Fibroblast of gingiva (primary cell): Measurements from ENCODE around the gene NEDD4L.

Experiments
- DNase-seq: peaks from one replicate; pipeline ENCODE4 v3.0.0-alpha.2; 2011; ENCODE audit warnings: low read depth

Gene NEDD4L

GRCh38 chr18:58290116-58290695 is 246.2 kb downstream of the NEDD4L start:
- no peak for DNase-seq

GRCh38 chr18:58291131-58291530 is 247.1 kb downstream of the NEDD4L start:
- DNase-seq = no peak

DNA sequence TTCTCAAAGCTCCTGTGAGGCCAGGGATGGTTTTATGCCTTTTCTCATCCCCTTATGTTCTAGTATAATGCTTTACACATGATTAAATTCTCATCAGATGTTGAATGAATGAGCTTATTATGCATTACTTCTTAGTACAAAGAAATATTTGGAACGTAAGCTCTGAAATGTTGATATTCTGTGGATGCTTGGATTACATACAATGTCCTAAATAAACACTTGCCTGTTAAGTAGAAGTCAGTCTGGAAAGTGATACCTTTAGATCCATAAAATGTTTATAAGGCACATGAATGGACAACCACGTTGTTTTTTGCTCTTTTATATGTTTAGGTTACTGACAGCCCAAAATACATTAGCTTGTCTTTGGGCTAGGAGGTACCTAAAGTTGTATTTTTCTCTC is 248.6 kb downstream of the NEDD4L start:
- DNase-seq = no peak

- DNase-seq = no peak
Measured at GRCh38 chr18:58297198-58297597, 253.2 kb downstream of the NEDD4L start.

DNA sequence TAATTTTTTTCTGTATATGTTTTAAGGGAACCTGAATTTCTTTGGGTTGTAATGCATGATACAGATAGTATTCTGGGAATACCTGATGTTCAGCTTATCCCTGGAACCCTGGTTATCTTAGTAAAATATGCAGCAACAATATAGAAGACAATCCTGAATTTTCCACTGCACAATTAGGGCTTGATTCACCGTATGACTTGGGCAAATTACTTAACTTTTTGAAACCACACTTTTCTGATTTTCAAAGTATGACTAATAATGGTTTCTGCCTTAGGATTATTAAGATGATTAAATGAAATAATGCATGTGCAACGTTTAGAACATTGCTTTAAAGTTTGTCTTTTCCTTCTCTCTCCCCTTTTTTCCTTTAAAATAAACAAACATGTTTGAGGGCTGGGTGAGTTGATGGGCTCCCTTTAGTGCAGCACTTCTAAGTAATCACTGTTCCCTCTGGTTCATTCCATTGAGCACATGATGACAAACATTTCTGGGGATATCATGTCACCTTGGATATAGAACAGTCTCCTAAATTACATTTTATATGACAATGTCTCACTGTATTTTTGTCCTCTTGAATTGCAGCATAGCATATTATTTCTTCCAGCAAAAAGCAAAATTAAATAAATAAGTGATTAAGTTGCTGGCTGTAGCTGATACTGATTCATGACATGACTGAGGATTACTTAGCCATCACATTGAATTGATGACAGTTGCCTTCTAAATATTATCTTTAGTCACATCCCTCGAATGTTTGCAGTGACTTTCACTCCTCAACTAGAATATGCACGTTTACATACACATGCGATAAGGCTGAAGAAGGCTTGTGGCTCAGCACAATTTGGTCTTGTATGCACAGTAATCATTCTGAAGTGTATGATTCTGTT is 254.5 kb downstream of the NEDD4L start:
- DNase-seq = no peak

DNA sequence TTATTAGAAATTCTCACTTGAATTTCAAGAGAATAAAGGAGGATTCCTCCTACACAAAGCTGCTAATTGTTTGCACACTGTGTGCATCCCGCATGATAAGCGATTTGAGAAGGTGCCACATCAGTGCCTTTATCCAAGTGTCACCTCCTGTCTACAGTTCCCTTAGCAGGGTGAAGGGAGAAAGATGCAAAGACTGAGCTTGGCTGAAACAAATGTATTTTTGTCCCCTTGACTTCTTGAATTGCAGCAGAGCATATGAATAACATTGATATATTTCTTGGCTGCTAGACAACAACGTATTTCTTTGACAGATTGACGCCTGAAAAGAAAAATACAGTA is 255.1 kb downstream of the NEDD4L start:
- DNase-seq = no peak

GRCh38 chr18:58299936-58300335 is 255.9 kb downstream of the NEDD4L start:
- no peak for DNase-seq

- DNase-seq = no peak
Measured at GRCh38 chr18:58300867-58301266, 256.8 kb downstream of the NEDD4L start.

- DNase-seq = no peak
Measured at GRCh38 chr18:58302811-58303210, 258.8 kb downstream of the NEDD4L start.

DNA sequence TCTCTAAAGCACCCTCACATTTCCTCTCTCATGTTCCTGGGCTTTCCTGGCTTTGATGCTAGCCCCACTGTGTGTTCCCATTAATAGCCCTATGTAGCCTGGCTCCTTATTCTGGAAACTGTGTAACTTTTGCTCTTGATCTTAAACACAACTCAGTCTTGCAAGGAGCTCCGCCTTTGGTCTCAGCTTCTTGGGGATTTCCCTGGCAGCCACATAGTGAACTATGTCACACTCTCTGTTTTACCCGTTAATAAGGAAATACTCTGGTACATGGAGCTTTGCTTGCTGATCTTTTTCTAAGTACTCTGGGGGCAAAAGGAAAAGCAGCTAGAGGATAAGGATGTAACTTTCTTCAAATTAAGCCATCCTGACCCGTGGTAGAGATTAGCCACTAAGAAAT is 259.3 kb downstream of the NEDD4L start:
- no peak for DNase-seq

DNA sequence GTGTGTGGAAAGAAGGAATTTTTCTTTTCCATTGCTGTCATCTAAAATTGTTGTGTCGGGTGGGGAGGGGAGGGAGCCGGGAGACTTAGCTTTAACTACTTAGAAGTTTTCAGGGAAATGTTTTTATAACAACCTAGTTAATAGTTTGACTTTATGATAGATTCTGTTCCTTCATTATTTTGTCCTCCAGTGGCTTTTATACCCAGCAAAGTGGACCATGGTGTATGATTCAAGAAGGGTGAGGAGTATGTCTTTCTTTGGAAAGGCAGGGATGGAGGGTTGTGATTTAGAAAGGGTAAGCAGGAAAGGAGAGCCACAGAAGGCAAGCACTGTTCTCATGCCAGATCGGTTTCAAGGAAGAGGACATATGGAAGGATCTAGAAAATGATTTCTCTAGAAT is 261.8 kb downstream of the NEDD4L start:
- DNase-seq = no peak

DNA sequence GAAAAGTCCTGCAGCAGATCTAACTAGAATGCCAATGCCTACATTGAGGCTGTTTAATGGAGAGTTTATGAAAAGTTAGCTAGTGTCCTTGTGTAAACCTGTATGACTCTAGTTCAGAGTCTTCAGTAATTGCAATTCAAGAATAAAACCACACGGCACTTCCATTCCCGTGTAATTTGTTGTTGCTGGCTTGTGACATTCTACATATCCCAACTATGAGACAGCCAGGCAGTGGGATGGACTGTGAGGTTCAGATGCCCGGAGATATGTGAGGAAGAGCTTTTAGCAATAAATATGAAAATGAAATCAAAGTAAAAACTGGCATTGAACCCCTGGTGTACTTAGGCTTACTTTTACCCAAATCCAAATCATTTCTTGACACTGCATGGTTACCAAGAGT is 263.4 kb downstream of the NEDD4L start:
- peak; percentile 23 for DNase-seq

DNA sequence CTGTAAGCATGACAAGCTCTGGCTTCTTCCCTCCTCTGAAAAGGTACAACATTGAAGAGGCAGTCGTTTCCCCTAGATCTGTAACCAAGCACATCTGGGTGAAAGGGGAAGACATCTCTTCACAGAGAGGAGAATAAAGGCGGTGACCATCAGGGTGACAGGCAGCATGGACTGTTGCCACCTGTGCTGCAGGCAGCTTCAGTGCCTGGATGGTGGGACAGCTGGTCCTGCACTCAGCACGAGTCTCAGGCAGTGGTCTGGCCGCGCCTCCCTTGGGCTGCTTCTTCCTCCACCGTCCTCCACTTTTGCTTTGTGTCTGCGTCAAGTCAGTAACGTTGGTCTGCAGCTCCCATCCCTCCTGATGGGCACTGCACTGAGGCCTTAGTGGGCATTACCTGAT is 264.4 kb downstream of the NEDD4L start:
- no peak for DNase-seq

- DNase-seq = no peak
Measured at GRCh38 chr18:58309099-58309498, 265.1 kb downstream of the NEDD4L start.

- DNase-seq = no peak
Measured at GRCh38 chr18:58309610-58310239, 265.7 kb downstream of the NEDD4L start.

- DNase-seq = no peak
Measured at GRCh38 chr18:58310517-58310916, 266.5 kb downstream of the NEDD4L start.

DNA sequence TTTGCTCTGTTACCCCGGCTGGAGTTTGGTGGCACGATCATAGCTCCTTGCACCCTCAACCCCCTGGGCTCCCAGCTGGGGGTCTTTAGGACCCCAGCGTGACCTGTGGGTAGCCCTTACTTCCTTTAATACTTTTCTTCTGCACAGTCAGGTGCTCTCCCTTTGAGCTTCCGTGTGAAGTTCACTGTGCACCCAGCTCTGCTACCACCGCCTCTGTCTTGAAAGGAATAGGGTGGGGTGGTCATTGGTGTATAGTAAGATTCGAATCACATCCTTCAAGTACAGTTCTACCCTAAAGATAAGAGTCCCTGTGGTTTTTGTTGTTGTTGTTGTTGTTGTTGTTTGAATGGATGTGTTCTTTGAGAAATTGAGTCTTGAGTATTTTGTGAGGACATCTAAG is 267.4 kb downstream of the NEDD4L start:
- no peak for DNase-seq

GRCh38 chr18:58313491-58314032 is 269.5 kb downstream of the NEDD4L start:
- DNase-seq = no peak

- DNase-seq = peak; percentile 93
Measured at GRCh38 chr18:58314284-58314683, 270.3 kb downstream of the NEDD4L start.

- no peak for DNase-seq
Measured at GRCh38 chr18:58315041-58315440, 271.0 kb downstream of the NEDD4L start.

GRCh38 chr18:58315739-58316215 is 271.8 kb downstream of the NEDD4L start:
- DNase-seq = no peak

- DNase-seq = no peak
Measured at GRCh38 chr18:58316396-58317342, 272.6 kb downstream of the NEDD4L start.
